GM19193 (cell line): ENCODE data around the gene THRB.

Experiments used
- POLR2A ChIP-seq: IDR thresholded peaks from 4 replicates; pipeline ENCODE4 v1.6.1; 2011; ENCODE audit not compliant: insufficient read depth, insufficient read length; ENCODE audit errors: extremely low read depth

The THRB gene

DNA sequence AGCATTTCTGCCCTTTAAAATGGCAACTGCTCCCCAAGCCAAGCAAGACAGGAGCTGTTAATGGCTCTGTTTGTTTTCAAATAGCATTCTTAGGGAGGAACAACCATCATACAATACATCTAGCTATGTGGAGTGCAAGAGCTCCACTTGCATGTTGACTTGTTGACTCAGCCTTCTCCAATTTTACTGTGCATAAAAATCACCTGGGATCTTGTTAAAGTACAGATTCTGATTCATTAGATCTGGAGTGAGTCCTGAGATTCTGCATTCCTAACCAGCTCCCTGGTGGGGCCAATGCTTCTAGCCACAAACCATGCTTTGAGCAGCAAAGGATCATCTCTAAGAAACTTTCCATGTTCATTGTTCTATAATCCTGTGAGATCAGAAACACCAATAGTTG, 171.4 kb downstream of the THRB start:
- TF ChIP-seq POLR2A: no peak

DNA sequence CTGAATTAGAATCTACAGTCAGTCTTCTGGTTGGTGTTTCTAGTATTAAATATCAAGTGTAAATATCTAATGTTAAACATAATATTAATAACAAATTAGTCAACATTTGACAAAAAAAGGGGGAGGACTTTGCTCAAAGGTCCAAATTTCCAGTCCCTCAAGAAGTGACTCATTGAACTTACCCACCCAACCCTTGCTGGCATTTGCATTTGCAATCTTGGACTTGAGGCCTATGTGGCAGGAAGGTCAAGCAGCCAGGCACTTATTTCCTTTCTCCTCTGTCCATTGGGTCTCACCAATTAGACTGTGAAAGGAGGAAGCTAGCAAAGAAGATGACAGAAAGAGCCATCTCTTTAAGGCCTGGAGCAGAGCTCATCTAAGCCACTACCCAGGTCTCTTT, 174.0 kb downstream of the THRB start:
- TF ChIP-seq POLR2A: no peak

DNA sequence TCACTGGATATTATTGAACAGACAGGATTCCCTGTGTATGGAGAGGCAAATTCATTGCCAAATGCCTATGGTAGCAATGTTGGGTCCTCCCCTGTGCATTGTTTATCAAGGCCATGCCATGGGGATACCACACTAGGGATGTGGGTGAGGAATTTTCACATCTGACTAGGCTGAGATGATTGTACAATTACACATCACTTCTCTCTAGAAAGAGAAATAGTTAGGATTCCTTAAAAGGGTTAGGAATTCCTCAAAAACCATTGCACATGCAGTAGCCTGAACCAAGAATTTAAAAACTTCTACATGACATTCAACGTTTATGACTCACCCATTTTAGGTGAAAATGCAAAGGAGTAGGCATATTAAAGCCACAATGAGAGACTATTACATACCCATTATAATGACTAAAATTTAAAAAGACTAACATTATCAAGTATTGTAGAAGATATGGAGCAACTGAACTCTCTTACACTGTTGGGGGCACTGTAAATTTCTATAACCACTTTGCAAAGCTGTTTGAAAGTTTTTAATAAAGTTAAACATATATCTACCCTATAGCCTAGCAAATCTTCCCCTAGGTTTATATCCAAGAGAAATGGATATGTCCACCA, 175.9 kb downstream of the THRB start:
- TF ChIP-seq POLR2A: no peak

DNA sequence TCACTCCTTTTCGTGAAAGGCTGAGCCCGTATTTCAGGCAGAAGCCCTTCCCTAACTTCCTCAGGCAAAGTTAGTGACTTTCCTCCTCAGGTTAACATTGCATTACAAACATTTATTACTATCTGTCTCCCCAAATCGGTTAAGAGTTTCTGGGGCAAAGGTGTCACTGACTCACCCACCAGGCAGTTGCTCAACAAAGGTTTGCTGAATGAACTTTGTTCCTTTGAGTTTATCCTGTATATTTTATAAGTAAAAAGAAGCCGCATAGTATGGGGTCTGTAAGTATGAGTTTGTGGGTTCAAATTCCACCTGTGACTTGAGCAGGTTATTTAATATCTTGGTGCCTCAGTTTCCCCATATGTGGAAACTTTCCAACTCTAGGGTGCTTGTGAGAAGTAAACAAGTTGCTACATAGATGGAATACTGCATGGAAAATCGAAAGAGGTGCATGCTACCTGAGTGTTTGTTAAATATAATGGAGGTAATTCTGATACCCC, 177.7 kb downstream of the THRB start:
- TF ChIP-seq POLR2A: no peak

DNA sequence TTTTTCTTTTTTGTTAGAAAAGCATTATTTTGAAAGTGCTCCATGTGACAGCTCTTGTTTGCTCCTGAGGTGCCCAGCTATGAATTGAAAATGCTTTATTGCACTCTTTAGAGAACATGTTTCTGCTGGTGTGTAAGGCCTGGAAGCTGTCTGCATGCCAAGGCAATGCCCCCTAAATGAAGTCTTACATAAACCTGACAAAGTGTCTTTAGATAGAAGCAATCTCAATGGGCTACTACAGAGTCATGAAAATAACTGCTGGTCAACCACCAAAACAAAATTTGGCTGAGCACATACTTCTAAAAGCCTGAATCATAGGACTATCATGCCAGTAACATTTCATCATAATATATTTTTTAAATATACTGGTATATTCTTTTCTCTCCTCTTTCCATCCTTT, 178.7 kb downstream of the THRB start:
- no peak for TF ChIP-seq POLR2A

DNA sequence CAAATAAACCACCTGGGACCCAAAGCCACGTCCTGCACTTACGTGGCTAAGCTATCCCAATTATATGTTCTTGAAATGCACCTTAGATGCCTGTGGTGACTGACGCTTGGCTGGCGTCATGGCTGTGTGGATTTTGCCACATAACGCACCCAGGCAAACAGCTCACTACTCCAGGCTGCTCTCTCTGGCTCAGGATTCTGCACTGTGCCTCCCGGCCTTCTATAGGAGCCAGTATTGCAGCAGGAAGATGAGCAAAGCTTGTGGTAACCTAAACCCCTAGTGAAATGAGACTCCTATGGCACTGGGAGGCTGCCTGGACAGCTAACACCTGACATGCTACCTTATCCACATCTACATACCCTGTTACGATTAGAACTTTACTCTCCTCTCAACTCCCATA, 179.3 kb downstream of the THRB start:
- TF ChIP-seq POLR2A: no peak

DNA sequence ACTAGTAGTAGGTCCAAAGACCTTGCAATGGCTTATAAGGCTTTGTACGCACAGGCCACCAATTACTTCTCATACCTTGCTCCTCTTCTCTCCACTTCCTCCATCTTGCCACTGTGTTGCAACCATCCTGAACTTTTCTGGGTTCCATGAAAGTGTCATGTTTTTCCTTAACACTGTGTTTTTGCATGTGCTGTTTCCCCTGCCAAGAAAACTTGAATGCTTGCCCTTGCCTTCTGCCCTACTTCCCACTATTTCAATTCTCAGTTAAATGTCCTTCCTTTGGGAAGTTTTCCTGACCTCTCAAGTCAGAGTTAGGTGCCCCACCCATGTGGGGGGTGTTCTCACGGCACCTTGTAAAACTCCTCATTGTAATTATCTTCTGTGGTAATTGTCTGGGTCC, 182.8 kb downstream of the THRB start:
- no peak for TF ChIP-seq POLR2A

DNA sequence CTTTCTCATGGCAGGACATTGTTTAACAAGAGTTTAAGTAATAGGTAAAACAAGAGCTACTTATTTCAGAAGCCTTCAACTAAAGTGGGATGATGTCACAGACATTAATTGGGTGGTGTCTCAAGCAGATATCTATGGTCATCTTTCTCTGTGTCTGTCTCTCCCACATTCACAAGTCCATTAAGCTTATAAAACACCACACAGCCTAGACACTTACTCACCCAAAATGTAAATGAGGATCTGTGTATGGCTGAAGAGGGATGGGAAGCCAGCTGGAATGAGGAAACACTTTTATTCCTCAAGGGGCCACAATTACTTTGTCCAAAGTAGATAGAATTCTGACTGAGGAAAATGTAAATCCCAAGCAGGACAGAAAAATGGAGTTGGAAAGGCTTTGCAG, 183.8 kb downstream of the THRB start:
- no peak for TF ChIP-seq POLR2A

DNA sequence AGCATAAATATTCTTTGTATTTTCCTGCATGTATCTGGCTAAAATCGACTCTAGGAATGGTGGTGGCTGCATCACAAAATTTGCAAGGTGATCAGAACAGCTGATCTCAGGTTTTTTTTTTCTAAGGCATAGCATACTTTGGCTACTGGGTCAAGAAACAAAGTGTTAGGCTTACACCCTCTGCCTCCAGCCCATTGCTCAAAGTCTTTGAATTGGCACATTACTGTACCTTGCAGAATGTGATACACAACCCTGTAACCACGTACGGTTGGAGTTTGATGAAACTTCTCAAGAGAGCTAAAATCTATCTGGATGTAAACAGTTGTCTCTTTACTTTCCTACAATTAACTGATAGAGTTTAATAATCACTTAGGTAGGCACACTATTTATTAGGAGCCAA, 188.1 kb downstream of the THRB start:
- no peak for TF ChIP-seq POLR2A

DNA sequence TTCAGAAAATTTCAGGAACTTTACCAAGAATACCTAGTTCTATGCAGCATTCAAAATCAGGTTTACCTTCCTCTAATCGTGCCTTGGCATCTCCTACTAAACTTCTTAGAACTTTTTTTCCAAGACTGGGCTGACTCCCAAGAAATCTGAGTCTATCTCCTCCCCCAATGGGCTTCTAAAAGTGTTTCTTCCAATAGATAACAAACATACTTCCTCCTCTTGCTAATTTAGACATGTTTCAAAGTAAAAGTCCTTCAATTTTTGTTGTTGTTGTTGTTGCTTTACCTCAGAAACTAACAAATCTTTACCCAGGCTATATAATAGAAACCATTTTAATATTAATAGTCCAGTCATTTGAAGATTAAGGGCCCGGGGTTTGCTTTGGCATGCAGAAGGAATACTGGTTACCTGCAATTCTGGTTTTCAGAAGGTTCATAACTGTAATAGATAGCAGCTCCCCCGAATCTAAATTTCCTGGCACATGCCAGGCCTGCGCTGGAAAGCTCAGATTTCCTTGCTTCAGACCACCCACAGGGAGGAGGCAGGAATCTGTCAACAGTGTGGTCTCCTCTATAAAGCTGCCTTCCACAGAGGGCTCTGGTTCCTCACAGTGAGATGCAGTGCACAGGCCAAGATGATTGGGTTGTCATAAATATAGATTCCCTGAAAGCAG, 188.7 kb downstream of the THRB start:
- TF ChIP-seq POLR2A: no peak

DNA sequence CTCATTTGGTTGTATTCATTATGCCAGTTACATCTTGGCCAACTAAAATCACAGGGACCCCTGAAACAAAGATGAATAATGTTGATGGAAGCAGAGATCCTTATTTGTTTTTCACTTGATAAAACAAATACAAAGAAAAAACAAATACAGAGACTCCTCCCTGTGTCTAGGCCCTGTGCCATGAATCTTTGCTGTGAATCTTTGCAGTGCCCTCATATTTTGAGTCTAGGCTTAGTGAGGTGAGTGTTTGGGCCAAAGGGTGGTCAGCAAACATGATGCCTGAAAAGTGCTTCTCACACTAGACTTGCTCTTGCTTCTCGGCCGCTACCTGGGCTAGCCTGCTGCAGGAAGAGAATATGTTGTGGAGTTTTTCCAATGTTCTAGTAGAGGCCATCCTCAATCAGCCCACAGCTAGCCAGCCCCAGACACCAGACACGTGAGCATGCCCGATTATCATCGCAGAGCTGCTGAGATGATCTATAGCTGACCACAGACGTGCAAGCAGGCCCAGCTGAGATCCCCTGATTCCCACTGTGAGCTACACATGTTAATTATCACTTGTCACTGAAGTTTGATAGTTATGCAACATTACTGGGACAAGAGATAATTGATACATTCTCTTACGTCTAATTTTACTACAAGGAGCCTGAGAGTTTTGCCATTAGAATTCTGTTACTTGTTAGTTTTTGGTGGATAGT, 191.4 kb downstream of the THRB start:
- no peak for TF ChIP-seq POLR2A

DNA sequence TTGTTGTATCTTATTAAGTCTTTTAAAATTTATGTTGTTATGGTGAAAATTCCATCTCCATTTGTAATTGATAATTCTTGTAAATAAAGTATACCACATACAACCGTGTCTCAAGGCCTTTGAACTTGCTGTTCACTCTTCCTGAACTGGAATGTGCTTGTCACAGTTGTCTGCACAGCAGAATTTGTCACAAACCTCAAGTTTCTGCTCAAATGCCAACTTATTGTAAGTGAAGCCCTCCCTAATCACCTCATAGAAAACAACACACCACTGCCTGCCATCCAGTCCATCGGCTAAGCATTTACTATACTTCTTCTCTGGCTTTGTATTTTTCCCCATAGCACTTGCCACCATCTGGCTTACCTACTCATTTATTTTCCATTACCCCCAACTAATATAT, 192.3 kb downstream of the THRB start:
- TF ChIP-seq POLR2A: no peak

DNA sequence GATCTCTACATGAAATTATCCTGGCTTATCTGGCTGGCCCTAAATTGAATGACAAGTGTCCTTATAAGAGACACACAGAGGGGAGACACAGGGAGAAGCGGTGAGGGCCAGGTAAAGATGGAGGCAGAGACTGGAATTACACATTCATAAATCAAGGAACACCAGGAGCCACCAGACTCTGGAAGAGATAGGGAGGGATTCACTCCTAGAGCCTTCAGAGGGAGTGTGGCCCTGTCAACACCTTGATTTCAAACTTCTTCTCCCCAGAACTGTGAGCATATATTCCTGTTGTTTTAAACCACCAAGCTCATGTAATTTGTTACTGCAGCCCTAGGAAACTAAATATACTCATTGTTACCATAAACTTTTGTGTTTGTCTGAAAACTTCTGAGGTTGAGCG, 193.7 kb downstream of the THRB start:
- no peak for TF ChIP-seq POLR2A

DNA sequence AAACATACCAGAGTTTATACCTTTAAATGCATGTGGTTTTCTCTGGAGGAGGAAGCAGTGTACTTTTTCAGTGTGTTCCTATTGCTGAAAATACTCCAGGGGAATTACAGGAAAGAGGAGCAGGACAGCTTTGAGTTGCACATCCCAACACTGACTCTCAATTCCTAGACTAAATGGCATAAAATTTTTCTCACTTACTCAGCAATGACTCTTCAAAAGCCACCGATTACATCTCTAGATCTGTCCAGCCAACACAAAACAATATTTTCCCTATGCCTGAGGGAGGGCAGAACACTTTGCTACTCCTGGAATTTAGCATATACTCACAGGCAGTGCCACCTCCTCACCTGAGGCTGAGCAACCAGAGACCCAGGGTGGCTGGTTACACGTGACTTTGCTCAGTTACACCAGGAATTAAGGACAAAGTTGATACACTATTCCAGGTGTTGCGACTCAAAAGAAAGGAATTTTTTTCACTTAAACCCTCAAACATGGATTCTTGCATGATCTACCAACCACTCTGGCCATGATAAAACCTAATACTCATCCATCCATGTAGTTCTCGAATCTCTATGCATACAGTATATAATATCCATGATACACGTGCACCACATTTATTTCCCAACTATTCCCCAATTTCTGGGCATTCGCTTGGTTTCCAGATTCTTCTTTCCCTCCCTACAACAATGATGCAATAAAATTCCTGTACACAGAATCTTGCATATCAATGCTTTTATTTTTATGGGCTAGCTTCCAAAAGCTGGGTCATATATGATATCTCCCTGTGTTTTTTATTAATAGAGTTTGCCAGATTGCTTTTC, 194.6 kb downstream of the THRB start:
- no peak for TF ChIP-seq POLR2A

DNA sequence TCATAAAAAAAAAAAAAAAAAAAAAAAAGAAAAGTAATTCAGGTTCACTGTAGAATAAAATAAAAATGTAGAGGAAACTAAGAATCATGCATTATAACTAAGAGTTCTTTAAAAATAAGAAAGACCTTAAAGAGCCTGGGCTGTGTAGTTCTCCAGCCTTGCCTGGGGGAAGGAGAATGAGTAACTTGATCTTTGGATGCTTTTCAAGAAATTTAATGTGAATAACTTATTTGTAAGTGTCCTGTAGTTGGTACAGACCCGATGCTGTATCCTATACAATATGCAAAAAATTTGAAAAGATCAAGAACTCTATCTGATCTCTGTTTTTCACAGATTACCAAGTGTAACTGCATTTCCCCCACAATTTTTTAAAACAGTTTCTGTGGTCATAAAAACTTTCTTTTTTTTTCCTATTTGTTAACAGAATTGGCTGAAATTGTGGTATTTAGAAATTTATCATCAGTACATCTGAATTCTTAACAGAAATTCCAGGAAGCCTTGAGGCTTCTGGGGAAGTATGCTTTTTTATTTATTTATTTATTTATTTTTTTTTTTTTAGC, 195.3 kb downstream of the THRB start:
- TF ChIP-seq POLR2A: no peak
